ENCODE results near the gene MKI67.

MKI67 gene

GRCh38 chr10:128114901-128115300 lies 11.3 kb downstream of the MKI67 start:
- TF ChIP-seq, protein P1, sequence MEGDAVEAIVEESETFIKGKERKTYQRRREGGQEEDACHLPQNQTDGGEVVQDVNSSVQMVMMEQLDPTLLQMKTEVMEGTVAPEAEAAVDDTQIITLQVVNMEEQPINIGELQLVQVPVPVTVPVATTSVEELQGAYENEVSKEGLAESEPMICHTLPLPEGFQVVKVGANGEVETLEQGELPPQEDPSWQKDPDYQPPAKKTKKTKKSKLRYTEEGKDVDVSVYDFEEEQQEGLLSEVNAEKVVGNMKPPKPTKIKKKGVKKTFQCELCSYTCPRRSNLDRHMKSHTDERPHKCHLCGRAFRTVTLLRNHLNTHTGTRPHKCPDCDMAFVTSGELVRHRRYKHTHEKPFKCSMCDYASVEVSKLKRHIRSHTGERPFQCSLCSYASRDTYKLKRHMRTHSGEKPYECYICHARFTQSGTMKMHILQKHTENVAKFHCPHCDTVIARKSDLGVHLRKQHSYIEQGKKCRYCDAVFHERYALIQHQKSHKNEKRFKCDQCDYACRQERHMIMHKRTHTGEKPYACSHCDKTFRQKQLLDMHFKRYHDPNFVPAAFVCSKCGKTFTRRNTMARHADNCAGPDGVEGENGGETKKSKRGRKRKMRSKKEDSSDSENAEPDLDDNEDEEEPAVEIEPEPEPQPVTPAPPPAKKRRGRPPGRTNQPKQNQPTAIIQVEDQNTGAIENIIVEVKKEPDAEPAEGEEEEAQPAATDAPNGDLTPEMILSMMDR (IDR thresholded peaks at IDR 0.05; ENCODE audit: low read depth, low read length), result no peak
- no peak overlapping the region for H3K4me3 ChIP-seq (ENCODE audit: low read depth, low read length)

- H3K4me3 ChIP-seq (ENCODE audit: low read depth, low read length), result no peak overlapping the region
- TF ChIP-seq, protein P1 (IDR thresholded peaks at IDR 0.05; ENCODE audit: low read depth, low read length), result no peak
Observed at GRCh38 chr10:128113026-128113425, 13.2 kb downstream of the MKI67 start.

GRCh38 chr10:128111696-128112095 lies 14.5 kb downstream of the MKI67 start:
- TF ChIP-seq, protein P1 (IDR thresholded peaks at IDR 0.05; ENCODE audit: low read depth, low read length), result no peak
- H3K4me3 ChIP-seq (ENCODE audit: low read depth, low read length), result no peak overlapping the region

- no peak overlapping the region for H3K4me3 ChIP-seq (ENCODE audit: low read depth, low read length)
- TF ChIP-seq, protein P1 (IDR thresholded peaks at IDR 0.05; ENCODE audit: low read depth, low read length), result no peak
Observed at GRCh38 chr10:128110339-128110738, 15.9 kb downstream of the MKI67 start.

DNA sequence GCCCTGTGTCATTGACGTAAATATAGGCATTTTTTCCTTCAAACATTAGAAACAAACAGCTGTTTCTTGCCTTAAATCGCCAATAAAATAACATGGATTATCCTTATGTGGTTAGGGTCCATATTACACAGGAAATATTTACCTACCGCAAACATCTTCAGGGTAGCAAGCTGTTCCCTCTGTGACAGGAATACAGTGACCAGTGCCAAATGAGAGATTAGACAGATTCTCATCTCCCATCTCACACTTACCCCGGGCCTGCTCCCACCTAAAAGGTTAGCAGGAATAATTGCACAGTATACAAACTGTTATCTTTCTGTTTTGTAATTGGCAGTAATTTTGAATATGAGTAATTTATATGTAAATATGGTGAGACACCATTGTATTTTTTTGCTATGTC lies 16.5 kb downstream of the MKI67 start:
- no peak overlapping the region for H3K4me3 ChIP-seq (ENCODE audit: low read depth, low read length)
- TF ChIP-seq, protein P1 (IDR thresholded peaks at IDR 0.05; ENCODE audit: low read depth, low read length), result no peak

DNA sequence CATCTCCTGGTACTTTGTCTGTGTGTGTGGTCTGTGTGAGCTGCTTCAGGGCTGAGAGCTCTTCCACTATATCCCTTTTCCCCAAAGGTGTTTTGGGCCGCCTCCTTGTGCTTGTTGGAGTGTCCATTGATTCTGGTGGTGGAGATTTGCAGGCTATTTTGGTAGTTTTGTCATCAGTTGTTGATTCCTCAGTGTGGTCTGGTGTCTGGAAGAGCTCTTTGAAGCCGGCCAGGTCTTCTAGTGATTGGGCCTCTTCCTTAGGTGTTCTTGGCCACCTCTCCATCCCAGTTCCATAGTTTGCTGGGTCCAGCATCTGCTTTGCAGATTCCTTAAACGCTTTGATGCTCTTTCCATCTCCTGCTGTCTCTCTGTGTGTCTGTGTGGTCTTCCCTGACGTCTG lies 20.8 kb downstream of the MKI67 start:
- no peak overlapping the region for H3K4me3 ChIP-seq (ENCODE audit: low read depth, low read length)
- TF ChIP-seq, protein P1 (IDR thresholded peaks at IDR 0.05; ENCODE audit: low read depth, low read length), result no peak

DNA sequence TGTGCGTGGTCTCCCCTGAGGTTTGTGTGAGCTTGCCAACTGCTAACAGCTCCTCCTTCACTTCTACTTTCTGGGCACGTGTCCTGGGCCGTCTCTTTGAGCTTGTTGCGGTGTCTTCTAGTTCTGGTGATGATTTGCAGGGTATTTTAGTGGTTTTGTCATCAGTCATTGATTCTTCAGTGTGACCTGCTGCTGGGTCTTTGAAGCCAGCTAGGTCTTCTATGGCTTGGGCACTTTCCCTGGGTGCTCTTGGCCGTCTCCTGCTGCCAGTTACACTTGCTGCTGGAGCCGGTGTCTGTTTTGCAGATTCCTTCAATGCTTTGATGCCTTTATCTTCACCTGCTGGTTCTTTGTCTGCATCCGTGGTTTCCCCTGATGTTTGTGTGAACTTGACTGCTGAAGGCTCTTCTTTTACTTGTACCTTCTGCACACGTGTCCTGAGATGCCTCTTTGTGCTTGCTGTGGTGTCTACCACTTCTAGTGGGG lies 23.0 kb downstream of the MKI67 start:
- TF ChIP-seq, protein P1 (IDR thresholded peaks at IDR 0.05; ENCODE audit: low read depth, low read length), result no peak
- no peak overlapping the region for H3K4me3 ChIP-seq (ENCODE audit: low read depth, low read length)

Data from WI38 (cell line).